HCT116 (cell line): ENCODE measurements around the gene PTPN9. TPM values are rescaled to one million over a fixed set of nuclear protein-coding genes. Genes with fewer than 3 reads are reported as not detected.
"Not testable (repeated sequence)": the region's sequence is repeated elsewhere in the genome, so short reads cannot be mapped to it uniquely, and the experiment has no call there.

Source experiments
- ATAC-seq: fragments of 200-7000 bp; cut with Tn5 transposase; 2 replicates; pipeline ENCODE4 v1.9.1; 2020; ENCODE audit warnings: mild to moderate bottlenecking, moderate library complexity
- BruUV-seq: library from RNA; stranded (reverse); fragments of 400-500 nt; replicated peaks from 2 replicates; lab custom pipeline; 2021; lab: Mats Ljungman, UMichigan
- CTCF ChIA-PET: fragments of 300-600 bp; sonication (Branson Sonifier 250); formaldehyde crosslinking; loops from one replicate; lab custom pipeline; 2021; ENCODE audit warnings: antibody characterized with exemption; lab: Charles Lee
- POLR2A ChIA-PET: fragments of 300-600, 350-600 bp; sonication (Branson Sonifier 250); formaldehyde crosslinking; loops from one replicate; lab custom pipeline; 2021; ENCODE audit warnings: antibody characterized with exemption; lab: Charles Lee
- RAD21 ChIA-PET, 2 experiments: fragments of 300-600 bp; sonication (Branson Sonifier 250); formaldehyde crosslinking; loops; one replicate each; lab custom pipeline; 2023; ENCODE audit warnings: low total read pairs in 2 of 2; ENCODE audit not compliant: uncharacterized antibody in 2 of 2, unreplicated experiment in 2 of 2, low non-redundant PET in 1 of 2; lab: Charles Lee
- DNase-seq: peaks from one replicate; pipeline ENCODE4 v3.0.0-alpha.2; 2010; ENCODE audit warnings: low read depth, low spot score
- H2AFZ ChIP-seq: fragments of 200-600 bp; shearing (Covaris generic), sonication (generic); 2 replicates; pipeline ENCODE4 v1.6.1; 2017; ENCODE audit warnings: low read depth, mixed run types, mixed read lengths, antibody characterized with exemption, low read length; ENCODE audit not compliant: poor library complexity, severe bottlenecking
- H3K27ac ChIP-seq: 2 replicates; pipeline ENCODE4 v1.5.1; 2012; ENCODE audit warnings: low read depth, low read length
- H3K27me3 ChIP-seq: fragments of 200-600 bp; sonication (generic); 2 replicates; pipeline ENCODE4 v1.6.1; 2016; ENCODE audit warnings: mixed run types, low read length, mixed read lengths; ENCODE audit not compliant: insufficient read depth
- H3K36me3 ChIP-seq, 2 experiments: fragments of 200-500 bp in 1 of 2; fragments of 200-600 bp in 1 of 2; sonication (Bioruptor generic) in 1 of 2; sonication (generic) in 1 of 2; 2 replicates each; pipeline versions ENCODE4 v1.5.1 to v1.6.1; 2014 to 2016; ENCODE audit warnings: low read length in 2 of 2, inconsistent platforms in 1 of 2, mixed read lengths in 1 of 2, mixed run types in 1 of 2; ENCODE audit not compliant: insufficient read depth in 2 of 2, control insufficient read depth in 1 of 2
- H3K4me1 ChIP-seq, 2 experiments: fragments of 200-600 bp in 1 of 2; sonication (generic) in 1 of 2; 2 replicates each; pipeline versions ENCODE4 v1.5.1 to v1.6.1; 2012 to 2017; ENCODE audit warnings: low read length in 2 of 2, inconsistent platforms in 1 of 2, mild to moderate bottlenecking in 1 of 2, mixed read lengths in 1 of 2, mixed run types in 1 of 2, moderate library complexity in 1 of 2; ENCODE audit not compliant: insufficient read depth in 2 of 2, control insufficient read depth in 1 of 2
- H3K4me2 ChIP-seq: fragments of 200-600 bp; sonication (generic); 2 replicates; pipeline ENCODE4 v1.6.1; 2017; ENCODE audit warnings: mixed run types, low read length, mixed read lengths
- H3K4me3 ChIP-seq, 2 experiments: fragments of 200-600 bp in 1 of 2; sonication (generic) in 1 of 2; replicated peaks in 1 of 2; 2 replicates each; pipeline ENCODE4 v1.5.1; 2011 to 2016; ENCODE audit warnings: low read length in 2 of 2, control low read depth in 1 of 2, low read depth in 1 of 2, mild to moderate bottlenecking in 1 of 2, mixed read lengths in 1 of 2, mixed run types in 1 of 2
- H3K79me2 ChIP-seq: fragments of 200-600 bp; sonication (generic); 2 replicates; pipeline ENCODE4 v1.6.1; 2017; ENCODE audit warnings: mild to moderate bottlenecking, mixed run types, low read length, moderate library complexity, mixed read lengths; ENCODE audit not compliant: insufficient read depth
- H3K9ac ChIP-seq: fragments of 200-600 bp; sonication (generic); 2 replicates; pipeline ENCODE4 v1.6.1; 2016; ENCODE audit warnings: low read length, mixed read lengths
- H3K9me2 ChIP-seq: fragments of 200-600 bp; sonication (generic), shearing (Covaris generic); 2 replicates; pipeline ENCODE4 v1.6.1; 2017; ENCODE audit warnings: mixed run types, mild to moderate bottlenecking, moderate library complexity; ENCODE audit not compliant: insufficient read depth
- H3K9me3 ChIP-seq, 2 experiments: fragments of 200-500 bp in 1 of 2; fragments of 200-600 bp in 1 of 2; sonication (Bioruptor generic) in 1 of 2; sonication (generic) in 1 of 2; 2 replicates each; pipeline ENCODE4 v1.6.1; 2014 to 2017; ENCODE audit warnings: low read length in 2 of 2, mixed read lengths in 2 of 2, inconsistent platforms in 1 of 2, low read depth in 1 of 2, mild to moderate bottlenecking in 1 of 2, mixed run types in 1 of 2, moderate library complexity in 1 of 2; ENCODE audit not compliant: control insufficient read depth in 1 of 2, insufficient read depth in 1 of 2
- H4K20me1 ChIP-seq: fragments of 200-600 bp; sonication (generic), shearing (Covaris generic); 2 replicates; pipeline ENCODE4 v1.6.1; 2017; ENCODE audit warnings: mixed run types, mild to moderate bottlenecking, moderate library complexity; ENCODE audit not compliant: insufficient read depth
- ATF3 ChIP-seq: IDR thresholded peaks from 2 replicates; pipeline ENCODE4 v1.6.1; 2012
- EGR1 ChIP-seq: IDR thresholded peaks from 2 replicates; pipeline ENCODE4 v1.6.1; 2012; ENCODE audit warnings: low read depth
- ELF1 ChIP-seq: IDR thresholded peaks from 2 replicates; pipeline ENCODE4 v1.6.1; 2012; ENCODE audit warnings: low read depth, borderline replicate concordance
- EZH2 ChIP-seq: fragments of 200-600 bp; sonication (generic); IDR thresholded peaks from 2 replicates; pipeline ENCODE4 v1.6.1; 2017; ENCODE audit warnings: antibody characterized with exemption, mixed run types
- EZH2phosphoT487 ChIP-seq: fragments of 200-600 bp; IDR thresholded peaks from 2 replicates; pipeline ENCODE4 v1.6.1; 2018; ENCODE audit warnings: antibody characterized with exemption, borderline replicate concordance
- JUND ChIP-seq: IDR thresholded peaks from 2 replicates; pipeline ENCODE4 v1.6.1; 2012
- RAD21 ChIP-seq: IDR thresholded peaks from 2 replicates; pipeline ENCODE4 v1.6.1; 2012; ENCODE audit warnings: low read depth, mild to moderate bottlenecking
- SIN3A ChIP-seq: IDR thresholded peaks from 2 replicates; pipeline ENCODE4 v1.6.1; 2012; ENCODE audit warnings: low read depth
- SRF ChIP-seq: IDR thresholded peaks from 2 replicates; pipeline ENCODE4 v1.6.1; 2012; ENCODE audit warnings: low read depth
- ZNF274 ChIP-seq: fragments of 200-500 bp; sonication (Bioruptor generic); IDR thresholded peaks from 2 replicates; pipeline ENCODE4 v1.6.1; 2014; ENCODE audit warnings: mild to moderate bottlenecking, low read depth, low read length, inconsistent platforms
- intact Hi-C: fragments of 100-400 bp; cut with micrococcal nuclease; formaldehyde crosslinking; loops from 2 replicates; pipeline ENCODE4 v1.10.0; 2022
- total RNA-seq: library from RNA; stranded (reverse); gene quantifications from one replicate; pipeline ENCODE4 v1.2.1, GENCODE V29; 2021; ENCODE audit not compliant: unreplicated experiment
- TF ChIP-seq, protein P1 (sequence below): IDR thresholded peaks from 2 replicates; pipeline ENCODE4 v1.6.1; 2011; ENCODE audit warnings: mild to moderate bottlenecking, low read length, moderate library complexity; ENCODE audit not compliant: insufficient replicate concordance; ENCODE audit errors: extremely low read depth
- TF ChIP-seq, protein P2 (sequence below), 3 experiments: fragments of 200-600 bp in 1 of 3; sonication (generic) in 1 of 3; IDR thresholded peaks in 2 of 3; conservative IDR thresholded peaks in 1 of 3; 2 replicates each; pipeline ENCODE4 v1.5.1; 2012 to 2017; ENCODE audit warnings: low read depth in 2 of 3, low read length in 2 of 3, antibody characterized with exemption in 1 of 3, borderline replicate concordance in 1 of 3, control low read depth in 1 of 3, mild to moderate bottlenecking in 1 of 3, mixed read lengths in 1 of 3, mixed run types in 1 of 3, moderate library complexity in 1 of 3; ENCODE audit not compliant: insufficient read depth in 1 of 3

Gene PTPN9
- total RNA-seq, 1 experiment from 2014 or later: 21.1 TPM

DNA sequence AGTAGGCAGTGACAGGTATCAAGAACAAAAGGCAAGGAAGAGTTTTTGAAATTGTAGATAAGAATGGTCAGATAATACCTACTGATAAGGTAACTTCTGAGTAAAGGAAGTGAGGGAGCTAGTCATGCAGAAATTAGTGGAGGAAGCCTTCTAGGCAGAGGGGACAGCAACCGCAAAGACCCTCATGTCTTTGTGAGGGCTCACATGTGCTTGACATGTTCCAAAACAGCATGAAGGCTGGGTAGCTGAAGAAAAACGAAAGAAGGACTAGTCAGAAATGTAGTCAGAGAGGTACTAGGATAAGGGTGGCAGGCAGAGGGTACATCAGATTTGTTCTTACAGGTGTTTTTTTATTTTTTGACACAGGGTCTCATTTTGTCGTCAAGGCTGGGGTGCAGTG, 133.0 kb downstream of the PTPN9 start:
- ChIA-PET CTCF (no interaction called here), RAD21 (no interaction called here), POLR2A (interaction anchor here (1.4 kb wide), 1 partner anchor 9 kb away, joined by 3 read pairs; no protein-coding TSS in a partner anchor)
- H3K4me1 ChIP-seq: peaks cover 9 to 13% of the 10 kb centered on the region in 2 experiments
- intact Hi-C loops: no loop called here
- H3K79me2 ChIP-seq: peaks cover 95% of the 10 kb centered on the region
- H3K9me2 ChIP-seq: no peaks in the 10 kb centered on the region
- peaks cover 0 to 2% of the 10 kb centered on the region in 2 experiments; a peak in 1 of 4 replicates for H3K36me3 ChIP-seq
- ATAC-seq (no peak), DNase-seq (no peak)
- BruUV-seq: no TSS peak
- H3K4me2 ChIP-seq: no peak overlapping the region
- no peak overlapping the region for H3K9ac ChIP-seq
- no peaks in the 10 kb centered on the region for H3K27me3 ChIP-seq
- no peak overlapping the region for H3K27ac ChIP-seq
- no peak overlapping the region for H3K4me3 ChIP-seq
- peaks cover 10% of the 10 kb centered on the region; the same call in 1 of the 2 replicates for H4K20me1 ChIP-seq
- TF ChIP-seq ELF1: no peak
- TF ChIP-seq ZNF274: no peak
- TF ChIP-seq EGR1: no peak
- TF ChIP-seq SIN3A: no peak
- TF ChIP-seq, protein P1, sequence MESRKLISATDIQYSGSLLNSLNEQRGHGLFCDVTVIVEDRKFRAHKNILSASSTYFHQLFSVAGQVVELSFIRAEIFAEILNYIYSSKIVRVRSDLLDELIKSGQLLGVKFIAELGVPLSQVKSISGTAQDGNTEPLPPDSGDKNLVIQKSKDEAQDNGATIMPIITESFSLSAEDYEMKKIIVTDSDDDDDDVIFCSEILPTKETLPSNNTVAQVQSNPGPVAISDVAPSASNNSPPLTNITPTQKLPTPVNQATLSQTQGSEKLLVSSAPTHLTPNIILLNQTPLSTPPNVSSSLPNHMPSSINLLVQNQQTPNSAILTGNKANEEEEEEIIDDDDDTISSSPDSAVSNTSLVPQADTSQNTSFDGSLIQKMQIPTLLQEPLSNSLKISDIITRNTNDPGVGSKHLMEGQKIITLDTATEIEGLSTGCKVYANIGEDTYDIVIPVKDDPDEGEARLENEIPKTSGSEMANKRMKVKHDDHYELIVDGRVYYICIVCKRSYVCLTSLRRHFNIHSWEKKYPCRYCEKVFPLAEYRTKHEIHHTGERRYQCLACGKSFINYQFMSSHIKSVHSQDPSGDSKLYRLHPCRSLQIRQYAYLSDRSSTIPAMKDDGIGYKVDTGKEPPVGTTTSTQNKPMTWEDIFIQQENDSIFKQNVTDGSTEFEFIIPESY: no peak
- no peak for TF ChIP-seq ATF3
- TF ChIP-seq, protein P2, sequence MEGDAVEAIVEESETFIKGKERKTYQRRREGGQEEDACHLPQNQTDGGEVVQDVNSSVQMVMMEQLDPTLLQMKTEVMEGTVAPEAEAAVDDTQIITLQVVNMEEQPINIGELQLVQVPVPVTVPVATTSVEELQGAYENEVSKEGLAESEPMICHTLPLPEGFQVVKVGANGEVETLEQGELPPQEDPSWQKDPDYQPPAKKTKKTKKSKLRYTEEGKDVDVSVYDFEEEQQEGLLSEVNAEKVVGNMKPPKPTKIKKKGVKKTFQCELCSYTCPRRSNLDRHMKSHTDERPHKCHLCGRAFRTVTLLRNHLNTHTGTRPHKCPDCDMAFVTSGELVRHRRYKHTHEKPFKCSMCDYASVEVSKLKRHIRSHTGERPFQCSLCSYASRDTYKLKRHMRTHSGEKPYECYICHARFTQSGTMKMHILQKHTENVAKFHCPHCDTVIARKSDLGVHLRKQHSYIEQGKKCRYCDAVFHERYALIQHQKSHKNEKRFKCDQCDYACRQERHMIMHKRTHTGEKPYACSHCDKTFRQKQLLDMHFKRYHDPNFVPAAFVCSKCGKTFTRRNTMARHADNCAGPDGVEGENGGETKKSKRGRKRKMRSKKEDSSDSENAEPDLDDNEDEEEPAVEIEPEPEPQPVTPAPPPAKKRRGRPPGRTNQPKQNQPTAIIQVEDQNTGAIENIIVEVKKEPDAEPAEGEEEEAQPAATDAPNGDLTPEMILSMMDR (IDR thresholded peaks at IDR 0.05 in 2 of 3, conservative IDR thresholded peaks at IDR 0.05 in 1 of 3; ENCODE audit: borderline replicate concordance in 1 of 3, insufficient read depth in 1 of 3, low read depth in 2 of 3, low read length in 2 of 3): no peak
- TF ChIP-seq SRF: no peak
- TF ChIP-seq JUND: no peak
- no peak for TF ChIP-seq EZH2phosphoT487
- TF ChIP-seq RAD21: no peak
- TF ChIP-seq EZH2: no peak
- H3K9me3 ChIP-seq: no peaks in the 10 kb centered on the region
- H2AFZ ChIP-seq: no peak overlapping the region

GRCh38 chr15:75445324-75445723, 133.8 kb downstream of the PTPN9 start:
- CTCF ChIA-PET: interaction anchor here (0.8 kb wide), 1 partner anchor 1138 kb away, joined by 4 read pairs; no protein-coding TSS in a partner anchor
- BruUV-seq, RAD21 ChIA-PET: not testable (repeated sequence)

More at GRCh38 chr15:75445324-75445723, 133.8 kb downstream of the PTPN9 start:
- H3K36me3 ChIP-seq, intact Hi-C loops, H3K4me2 ChIP-seq, H3K9ac ChIP-seq, ATAC-seq, H2AFZ ChIP-seq, H3K27ac ChIP-seq, H3K9me2 ChIP-seq, DNase-seq, H3K27me3 ChIP-seq, H3K4me3 ChIP-seq, H3K9me3 ChIP-seq: not testable (repeated sequence)
- POLR2A ChIA-PET: interaction anchor here (0.8 to 1.4 kb wide), 2 partner anchors 8 to 10 kb away, joined by 3 to 7 read pairs; no protein-coding TSS in a partner anchor
- H3K4me1 ChIP-seq: peaks cover 9 to 11% of the 10 kb centered on the region in 2 experiments
- peaks cover 10% of the 10 kb centered on the region; the same call in 1 of the 2 replicates for H4K20me1 ChIP-seq
- peaks cover 99% of the 10 kb centered on the region for H3K79me2 ChIP-seq
